K562 (cell line): ENCODE measurements around the gene LRRK2.

ENCODE experiments used
- HNRNPH1 ChIP-seq: fragments of 200-400 bp; formaldehyde crosslinking; optimal IDR thresholded peaks from 2 replicates; pipeline ENCODE3; 2017; ENCODE audit warnings: low read depth, mild to moderate bottlenecking, low read length, moderate library complexity
- U2AF1 ChIP-seq: fragments of 200-400 bp; formaldehyde crosslinking; optimal IDR thresholded peaks from 2 replicates; pipeline ENCODE3; 2017; ENCODE audit warnings: mild to moderate bottlenecking, low read depth, low read length, moderate library complexity
- TF ChIP-seq, protein P1 (sequence below), 3 experiments: IDR thresholded peaks in 2 of 3; conservative IDR thresholded peaks in 1 of 3; 2 replicates each; pipeline ENCODE4 v1.5.1; 2011 to 2012; ENCODE audit warnings: low read length in 3 of 3, mild to moderate bottlenecking in 3 of 3, control low read depth in 2 of 3, improper control_type of control experiment in 1 of 3, inconsistent platforms in 1 of 3, low read depth in 1 of 3, mixed read lengths in 1 of 3, moderate library complexity in 1 of 3; ENCODE audit not compliant: insufficient read depth in 2 of 3

DNA sequence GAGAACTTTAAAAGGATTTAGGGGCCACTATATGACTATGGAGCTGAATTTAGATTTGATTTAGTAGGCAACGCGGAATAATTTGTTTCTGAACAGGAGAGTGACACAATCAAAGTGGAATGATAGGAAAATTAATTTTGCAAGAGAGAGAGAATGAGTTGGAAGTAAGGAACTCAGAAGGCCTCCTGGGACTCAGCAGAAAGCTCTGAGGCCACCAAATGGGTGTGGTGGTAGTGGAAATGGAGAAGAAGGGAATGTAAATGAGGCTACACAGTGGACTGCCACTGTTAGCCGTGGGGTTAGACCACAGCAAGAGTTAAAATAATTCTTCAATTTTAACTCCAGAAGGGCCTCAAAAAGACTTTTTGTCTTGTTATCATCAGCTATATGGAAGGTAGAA, 102.7 kb downstream of the LRRK2 start:
- no peak for TF ChIP-seq HNRNPH1
- TF ChIP-seq U2AF1, result no peak
- TF ChIP-seq, protein P1, sequence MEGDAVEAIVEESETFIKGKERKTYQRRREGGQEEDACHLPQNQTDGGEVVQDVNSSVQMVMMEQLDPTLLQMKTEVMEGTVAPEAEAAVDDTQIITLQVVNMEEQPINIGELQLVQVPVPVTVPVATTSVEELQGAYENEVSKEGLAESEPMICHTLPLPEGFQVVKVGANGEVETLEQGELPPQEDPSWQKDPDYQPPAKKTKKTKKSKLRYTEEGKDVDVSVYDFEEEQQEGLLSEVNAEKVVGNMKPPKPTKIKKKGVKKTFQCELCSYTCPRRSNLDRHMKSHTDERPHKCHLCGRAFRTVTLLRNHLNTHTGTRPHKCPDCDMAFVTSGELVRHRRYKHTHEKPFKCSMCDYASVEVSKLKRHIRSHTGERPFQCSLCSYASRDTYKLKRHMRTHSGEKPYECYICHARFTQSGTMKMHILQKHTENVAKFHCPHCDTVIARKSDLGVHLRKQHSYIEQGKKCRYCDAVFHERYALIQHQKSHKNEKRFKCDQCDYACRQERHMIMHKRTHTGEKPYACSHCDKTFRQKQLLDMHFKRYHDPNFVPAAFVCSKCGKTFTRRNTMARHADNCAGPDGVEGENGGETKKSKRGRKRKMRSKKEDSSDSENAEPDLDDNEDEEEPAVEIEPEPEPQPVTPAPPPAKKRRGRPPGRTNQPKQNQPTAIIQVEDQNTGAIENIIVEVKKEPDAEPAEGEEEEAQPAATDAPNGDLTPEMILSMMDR (IDR thresholded peaks at IDR 0.05 in 2 of 3, conservative IDR thresholded peaks at IDR 0.05 in 1 of 3; ENCODE audit: insufficient read depth in 2 of 3, low read depth in 1 of 3, low read length in 3 of 3), result no peak
